GM21367 (cell line): ENCODE data around the gene B4GALT2.

Experiments
- ATAC-seq: cut with Tn5 transposase; IDR thresholded peaks from one replicate; pipeline ENCODE4 v1.9.1; 2021; ENCODE audit not compliant: unreplicated experiment

B4GALT2 gene

DNA sequence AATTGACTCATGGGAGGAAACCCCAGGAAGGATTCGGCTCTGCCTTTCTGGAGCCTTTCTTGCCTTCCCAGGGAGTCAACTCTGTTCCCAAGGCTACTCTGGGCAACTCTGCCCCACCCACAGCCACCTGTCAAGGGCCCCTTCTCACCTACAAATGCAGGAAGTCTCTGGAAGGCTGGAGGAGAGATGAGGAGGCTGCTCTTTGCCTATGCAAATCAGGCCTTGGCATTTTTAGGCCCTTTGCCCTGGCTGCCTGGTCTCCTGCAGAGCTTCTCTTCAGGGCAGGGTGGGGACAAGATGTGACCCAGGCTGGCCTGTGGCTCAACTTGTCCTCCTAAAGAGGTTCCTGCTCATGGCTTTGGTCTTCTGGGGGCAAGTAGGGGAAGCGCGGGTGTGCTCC is 46.8 kb downstream of the B4GALT2 start:
- no peak for ATAC-seq

DNA sequence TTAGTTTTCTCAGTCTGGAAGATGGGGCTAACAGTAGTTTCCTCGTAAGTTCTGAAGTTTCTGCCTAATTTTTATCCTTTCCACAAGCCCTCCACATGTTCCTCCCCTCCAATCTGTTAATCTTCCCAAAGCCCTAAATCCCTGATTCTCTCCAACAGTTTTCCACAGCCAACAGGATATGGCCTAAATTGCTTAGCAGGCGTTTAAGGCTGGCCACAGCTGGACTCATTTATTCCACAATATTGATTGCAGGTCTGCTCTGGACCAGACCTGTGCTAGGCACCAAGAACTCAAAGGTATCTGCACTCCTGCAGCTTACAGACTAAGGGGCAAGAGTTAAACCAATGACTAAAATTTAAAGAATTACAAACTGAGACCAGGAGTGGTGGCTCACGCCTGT is 48.3 kb downstream of the B4GALT2 start:
- no peak for ATAC-seq

DNA sequence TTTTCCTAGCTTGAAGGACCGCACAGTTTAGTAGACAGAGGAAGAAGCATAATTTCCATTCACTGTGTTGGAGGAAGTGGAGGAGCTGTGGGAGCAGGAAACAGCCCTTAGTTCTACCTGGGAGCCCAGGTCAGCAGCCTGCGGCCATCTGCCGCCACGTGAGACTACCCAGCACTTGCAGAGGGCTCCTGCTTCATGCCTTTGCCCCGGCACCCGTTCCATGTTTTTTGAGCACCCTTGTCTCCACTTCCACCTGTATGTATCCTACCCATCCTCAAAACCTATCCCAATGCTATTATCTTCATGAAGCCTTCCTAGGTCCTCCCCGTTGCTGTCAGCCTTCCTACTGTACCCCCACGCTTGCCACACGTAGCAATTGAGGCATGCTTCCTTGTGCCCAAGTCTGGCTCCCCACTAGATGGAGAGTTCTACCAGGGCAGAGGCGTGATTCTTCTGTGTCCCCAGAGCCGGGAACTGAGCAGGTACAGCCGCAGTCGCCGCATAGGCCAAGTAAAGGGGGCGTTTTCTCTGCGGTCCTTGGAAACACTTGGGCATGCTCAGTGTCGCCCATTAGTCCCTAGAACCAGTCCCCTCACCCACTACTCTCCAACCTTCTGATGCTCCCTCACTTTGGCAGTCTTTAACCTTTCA is 50.4 kb downstream of the B4GALT2 start:
- peak; percentile 22 for ATAC-seq

DNA sequence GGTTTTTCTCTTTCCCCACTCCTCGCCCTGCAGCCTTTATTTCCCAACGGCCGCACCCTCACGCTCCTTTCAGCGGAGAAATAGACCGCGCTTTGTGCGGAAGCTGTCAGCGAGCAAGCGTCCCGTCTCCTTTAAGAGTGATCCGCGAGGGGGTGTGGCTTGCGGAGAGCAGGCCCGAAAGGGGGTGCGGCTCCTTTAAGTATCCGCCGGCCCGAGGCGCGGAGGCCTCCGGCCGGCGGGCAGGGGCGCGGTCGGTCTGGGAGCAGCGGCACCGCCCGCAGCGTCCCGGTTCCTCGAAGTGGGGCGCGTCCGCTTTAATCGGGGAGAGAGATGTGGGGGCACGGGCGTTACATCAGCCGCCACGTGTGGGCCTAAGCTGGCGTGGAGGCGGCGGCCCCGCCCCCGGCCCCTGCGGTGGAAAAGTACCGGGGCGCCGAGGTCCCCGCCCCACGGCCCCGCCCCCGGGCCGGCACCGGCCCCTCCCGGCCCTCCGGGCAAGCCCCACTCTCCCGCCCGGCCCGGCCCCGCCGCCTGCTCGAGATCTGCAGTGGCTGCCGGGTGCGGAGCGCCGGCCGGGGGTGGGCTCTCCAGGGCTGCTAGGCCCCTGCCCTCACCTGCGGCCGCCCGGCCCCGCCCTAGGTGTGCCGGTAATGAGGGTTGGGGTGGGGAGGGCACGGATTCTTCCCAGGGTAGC is 51.0 kb downstream of the B4GALT2 start:
- ATAC-seq: peak; percentile 69

DNA sequence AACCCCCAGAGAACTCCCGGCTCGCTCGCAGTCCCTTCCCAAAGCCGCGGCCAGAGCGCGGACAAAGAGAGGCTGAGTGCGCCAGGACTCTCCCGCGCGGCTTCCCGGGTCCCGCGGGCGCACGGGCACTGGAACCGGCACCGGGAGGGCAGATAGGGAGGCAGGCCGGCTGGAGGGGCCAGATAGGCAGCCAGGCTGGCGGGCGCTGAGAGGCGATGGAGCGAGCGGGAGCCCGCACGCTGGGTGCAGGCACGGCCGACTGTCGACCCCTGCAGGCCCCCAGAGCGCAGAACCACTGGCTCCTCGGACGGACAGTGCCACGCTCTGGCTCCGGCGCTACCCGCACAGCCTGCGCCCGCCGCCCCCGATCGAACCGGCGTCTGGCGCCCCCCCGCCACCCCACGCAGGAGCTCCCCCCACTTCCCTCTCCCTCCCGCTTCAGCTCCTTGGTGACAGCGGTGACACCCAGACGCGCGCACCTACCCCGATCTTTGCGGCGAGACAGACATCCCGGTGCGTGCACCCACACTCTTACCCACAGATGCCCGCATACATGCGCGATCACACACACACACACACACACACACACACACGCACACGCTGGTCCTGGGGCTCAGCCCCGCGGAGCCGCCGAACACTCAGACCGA is 51.7 kb downstream of the B4GALT2 start:
- no peak for ATAC-seq

DNA sequence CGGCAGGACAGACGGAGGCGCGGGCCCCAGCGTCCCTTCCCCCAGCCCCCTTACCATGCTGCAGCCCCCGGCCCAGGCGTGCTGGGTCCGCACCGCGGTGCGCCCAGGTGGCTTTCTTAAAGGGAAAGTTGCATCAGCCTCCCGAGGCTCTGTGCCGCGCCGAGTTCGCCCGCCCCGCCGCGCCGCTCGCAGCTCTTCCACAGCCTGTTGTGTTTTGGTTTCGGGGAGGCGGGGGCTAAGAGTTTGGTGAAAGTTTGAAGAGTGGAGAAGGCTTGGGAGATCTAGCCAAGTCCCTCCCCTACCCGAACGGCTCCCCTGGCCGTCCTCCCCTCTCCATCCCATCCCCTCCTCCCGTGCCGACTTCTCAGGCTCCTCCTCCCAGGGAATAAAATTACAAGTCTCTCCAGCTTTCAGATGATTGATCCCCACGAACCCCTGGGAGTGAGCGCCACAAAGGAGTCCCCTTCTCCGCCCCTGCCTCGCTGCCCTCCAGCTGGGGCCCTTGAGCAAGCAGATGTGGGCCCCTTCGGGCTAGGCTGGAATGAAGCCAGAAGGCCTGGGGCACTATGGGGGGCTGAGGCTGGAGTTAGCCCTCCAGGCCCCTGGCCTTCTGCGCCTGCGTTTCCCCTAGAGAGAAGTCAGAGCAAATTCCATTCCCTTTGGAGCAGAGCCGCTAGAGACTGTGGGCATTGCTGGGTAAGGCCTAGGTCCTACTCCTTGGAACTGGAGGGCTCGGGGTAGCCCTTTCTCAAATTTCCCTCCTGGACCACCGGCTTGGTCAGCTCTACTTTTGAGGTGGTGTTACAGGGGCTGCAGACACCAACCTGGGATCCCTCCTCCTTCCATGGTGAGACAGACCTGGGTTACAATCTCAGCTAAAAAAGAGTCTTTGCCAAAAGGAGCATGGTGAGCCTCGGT is 52.5 kb downstream of the B4GALT2 start, which contains the start of gene SLC6A9:
Gene SLC6A9 (minus strand): TSS at position 211 of the 918 bp plus-strand sequence. CDS start 7,185 bp downstream, outside the sequence.
- no peak for ATAC-seq

DNA sequence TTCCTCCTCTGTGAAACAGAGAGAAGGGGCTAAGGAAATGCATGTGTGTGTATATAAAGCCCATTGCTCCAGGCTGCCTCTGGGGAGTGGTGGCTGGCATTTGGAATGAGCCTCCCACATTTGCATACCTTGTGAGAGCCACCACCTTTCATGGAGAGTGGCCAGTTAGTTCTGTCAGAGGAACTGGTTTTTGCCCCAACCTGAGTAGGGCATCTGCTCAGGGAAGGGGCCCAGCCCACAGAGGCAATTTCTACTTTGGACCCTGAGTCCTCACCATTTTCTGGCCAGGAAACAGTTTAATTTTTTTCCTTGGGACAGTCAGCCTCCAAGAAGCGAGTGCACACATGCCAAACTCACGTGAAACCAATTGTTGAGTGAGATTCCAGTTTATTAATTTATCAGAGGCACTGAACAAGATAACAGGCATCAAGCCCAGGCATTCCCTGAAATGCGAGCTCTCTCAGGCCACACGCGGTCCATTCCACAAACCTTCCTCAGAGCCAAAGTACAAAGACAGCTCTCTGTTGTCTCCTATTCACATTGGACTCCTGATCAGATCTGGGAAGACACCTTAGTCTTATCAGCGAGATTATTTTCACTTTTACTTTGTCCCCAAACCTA is 53.3 kb downstream of the B4GALT2 start:
- no peak for ATAC-seq

DNA sequence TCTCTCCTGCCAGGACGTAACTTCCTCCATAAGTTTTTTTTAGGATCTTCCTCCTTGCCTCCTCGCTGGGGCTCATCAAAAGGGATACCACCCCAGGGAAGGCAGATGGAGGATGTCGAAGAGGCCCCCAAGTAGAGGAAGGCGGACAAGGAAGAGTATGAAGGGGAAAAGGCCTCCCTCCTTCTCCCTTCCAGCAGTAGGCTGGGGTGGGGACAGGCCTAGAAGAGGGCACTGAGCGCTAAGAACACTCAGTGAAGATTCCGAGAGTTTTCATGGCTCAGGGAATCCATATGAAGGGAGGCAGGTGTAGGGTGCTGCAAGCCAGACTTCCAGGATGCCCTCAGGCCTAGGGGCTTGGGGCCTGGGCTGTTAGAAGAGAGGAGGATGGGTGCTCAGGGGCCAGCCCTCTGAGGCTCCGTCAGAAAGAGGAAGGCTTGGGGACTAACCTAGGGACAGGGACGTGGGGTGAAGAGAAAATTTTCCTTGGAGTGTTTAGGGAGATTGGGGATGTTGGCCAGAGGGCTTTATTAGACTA is 54.1 kb downstream of the B4GALT2 start:
- no peak for ATAC-seq

DNA sequence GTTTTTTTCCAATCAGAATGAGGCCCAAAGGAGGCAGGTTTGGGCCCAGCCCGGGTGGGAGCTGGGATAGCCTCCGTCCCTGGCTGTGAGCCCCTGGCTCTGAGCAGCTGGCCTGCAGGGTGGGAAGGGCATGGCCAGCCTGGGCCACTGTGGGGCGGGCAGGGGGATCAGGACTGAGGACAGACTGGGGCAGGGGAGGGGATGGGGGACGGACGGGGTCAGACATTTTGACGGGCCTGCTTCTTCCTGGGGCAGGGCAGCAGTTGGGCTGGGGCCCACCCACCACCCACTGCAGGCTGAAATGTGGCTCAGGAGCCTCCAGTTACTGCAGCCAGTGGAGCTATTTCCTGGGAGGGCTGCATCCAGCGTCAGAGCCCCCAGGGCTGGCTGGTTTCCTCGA is 54.7 kb downstream of the B4GALT2 start:
- ATAC-seq: no peak

DNA sequence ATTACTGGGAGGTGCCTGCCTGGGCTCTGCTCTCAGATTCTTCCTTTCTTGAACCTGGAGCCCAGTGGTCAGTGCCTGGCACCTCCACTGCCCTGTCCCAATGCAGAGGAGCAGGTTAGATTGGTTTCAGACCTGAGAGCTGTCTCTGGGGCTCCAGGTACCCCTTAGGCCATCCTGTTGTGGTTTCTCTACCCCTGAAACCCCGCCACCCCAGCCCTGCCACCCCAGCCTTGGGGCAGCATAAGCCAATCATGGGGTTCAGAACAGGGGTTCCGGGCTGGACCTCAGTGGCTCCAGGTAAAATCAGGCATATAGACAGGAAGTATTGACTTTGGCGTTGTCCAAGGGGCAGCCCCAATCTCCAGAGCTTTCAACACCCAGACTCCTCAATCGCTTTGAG is 55.4 kb downstream of the B4GALT2 start:
- ATAC-seq: no peak

DNA sequence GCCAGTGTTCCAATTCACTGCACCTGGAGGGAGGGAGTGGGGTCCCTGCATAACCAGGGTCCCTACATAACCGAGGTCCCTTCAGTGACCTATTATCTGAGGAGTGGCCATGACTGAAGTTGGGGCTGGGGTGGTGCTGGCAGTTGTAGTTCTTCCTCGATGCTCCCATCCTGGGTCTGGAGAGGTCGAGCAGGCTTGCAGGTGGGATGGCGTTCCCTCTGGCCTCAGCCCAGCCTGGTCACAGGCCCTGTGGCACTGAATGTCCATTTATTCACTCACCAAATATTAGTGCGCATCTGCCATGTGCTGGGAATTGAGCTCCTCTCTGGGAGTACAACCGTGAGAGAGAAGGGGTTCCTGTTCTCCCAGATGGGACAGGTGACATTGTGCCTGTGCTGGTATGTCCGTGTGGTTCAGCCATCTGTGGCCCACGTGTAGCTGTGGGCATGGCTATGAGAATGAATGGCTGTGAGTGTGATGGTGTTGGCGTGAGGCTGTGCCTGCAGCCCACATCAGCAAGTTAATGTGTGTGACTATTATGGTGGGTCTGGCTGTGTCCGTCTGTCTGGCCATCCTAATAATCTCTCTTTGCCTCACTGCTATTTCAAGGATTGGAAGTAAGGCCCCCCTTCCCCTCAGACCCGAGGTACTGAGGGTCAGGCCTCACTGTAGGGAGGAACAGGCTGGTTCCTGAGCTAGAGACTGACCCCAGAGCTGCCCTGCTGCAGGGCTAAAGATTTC is 56.1 kb downstream of the B4GALT2 start:
- ATAC-seq: no peak

DNA sequence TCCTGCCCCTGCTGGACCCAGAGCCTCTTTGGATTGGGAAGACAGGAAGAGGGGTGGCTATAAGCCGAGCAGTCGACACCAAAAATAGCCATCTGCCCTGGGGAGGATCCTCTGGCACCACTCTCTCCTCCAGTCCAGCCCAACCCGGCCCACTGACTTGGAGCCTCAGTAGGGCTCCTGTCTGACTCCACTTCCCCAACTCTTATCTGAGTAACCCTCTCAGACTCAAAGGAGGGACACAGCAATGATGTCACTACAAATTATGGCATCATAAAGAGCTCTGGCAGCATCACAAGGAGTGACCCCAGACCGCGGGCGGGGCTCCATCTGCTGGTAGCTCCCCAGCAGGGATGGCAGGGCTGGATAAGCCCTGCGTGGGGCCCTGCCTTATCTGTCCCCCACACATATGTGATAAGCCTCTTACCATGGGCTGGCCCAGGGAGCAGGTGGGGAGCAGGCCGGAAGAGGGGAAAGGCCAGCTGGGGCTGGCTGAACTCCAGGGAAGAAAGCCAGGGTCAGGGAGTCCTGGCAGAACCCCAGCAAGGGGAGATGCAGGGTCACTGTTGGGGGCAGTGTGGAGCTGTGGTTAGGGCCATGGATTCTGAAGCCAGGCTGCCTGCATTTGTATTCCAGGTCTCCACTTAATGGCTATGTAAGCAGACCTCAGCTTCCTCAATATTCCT is 56.9 kb downstream of the B4GALT2 start:
- no peak for ATAC-seq

DNA sequence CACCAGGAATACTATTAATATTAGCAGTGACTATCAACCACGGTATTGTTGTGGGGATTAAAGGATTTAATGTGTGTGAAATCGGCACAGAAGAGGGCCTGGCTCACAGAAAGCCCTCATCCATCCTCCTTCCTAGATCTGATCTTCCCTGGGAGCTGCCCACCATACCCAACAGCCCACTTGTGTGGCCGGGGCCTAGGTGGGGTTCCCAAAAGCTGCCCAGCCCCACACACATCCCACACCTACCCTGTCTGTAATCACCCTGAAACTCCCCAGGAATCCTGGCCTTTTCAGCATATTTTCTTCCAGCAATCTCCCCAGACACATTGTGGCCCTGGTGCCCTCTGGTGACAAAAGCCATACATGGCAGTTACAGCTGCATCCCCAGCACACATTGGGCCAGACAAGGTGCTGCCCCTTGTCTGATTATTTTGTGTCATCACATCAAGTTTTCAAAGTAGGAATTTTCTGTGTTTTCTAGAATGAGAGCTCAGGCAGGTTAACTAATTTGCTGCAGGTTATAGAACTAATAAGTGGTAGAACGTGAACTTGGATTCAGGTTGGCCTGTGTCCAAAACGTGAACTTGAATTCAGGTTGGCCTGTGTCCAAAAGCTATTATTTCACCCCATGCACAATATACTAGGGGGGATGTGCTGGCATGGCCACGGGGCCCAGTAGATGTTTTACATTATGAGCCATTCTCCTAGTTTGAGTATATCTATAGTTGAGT is 57.6 kb downstream of the B4GALT2 start:
- ATAC-seq: no peak

DNA sequence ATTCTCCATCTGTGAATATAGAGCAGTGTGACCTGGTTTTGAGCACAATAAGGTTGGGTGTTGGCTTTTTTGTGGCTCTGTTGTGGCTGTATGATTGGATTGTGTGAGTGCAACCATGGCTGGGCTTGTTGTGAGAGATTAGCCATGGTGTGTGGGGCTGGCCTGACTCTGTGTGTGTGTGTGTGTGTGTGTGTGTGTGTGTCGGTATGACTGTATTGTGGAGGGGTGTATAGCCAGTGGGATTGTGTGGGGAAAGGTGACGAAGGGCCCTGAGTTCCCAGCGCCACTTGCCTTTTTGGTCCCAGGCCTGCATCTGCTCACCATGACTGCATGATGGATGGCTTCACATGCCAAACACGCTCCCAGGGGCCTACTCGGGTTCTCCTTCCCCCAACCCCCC is 58.1 kb downstream of the B4GALT2 start:
- no peak for ATAC-seq

DNA sequence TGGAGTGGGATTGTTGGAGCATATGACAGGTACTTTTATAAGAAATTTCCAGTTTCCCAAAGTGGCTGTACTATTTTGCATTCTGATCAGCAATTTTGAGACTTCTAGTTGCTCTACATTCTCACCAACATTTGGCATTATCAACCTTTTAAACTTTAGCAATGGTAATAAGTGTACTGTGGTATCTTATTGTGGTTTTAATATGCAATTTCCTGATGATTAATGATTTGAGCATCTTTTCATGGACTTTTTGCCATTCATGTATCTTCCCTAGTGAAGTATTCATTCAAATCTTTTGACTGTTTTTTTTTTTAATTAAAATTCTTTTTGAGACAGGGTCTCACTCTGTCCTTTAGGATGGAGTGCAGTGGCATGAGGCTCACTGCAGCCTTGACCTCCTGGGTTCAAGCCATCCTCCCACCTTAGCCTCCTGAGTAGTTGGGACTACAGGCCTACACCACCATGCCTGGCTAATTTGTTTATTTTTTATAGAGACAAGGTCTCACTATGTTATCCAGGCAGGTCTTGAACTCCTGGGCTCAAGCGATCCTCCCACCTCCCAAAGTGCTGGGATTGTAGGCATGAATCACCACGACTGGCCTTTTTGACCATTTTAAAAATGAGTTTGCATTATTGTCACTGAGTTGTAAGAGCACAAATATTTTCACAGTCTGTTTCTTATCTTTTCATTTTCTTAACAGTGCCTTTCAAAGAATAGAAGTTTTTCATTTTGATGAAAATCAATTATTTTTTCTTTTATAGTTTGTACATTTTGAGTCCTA is 60.1 kb downstream of the B4GALT2 start:
- ATAC-seq: no peak

DNA sequence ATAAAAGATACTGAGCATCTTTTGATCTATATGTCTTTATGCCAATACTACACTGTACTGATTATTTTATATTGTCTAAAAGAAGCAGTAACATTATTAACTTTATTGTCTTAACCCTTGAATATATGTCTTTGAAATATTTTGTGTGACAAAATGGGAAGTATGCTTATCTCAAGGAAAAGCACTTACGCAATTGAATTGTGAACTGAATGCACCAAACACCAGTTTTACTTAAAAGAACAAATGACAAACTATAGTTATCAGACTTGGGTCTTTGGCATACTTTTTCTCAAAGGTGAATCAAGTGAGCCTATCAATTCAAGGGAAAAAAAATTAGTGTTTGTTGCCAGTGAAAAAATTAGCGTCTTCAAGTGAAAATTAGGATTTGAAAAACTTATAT is 61.4 kb downstream of the B4GALT2 start:
- ATAC-seq: no peak
